GM23338 (cell line): Measurements from ENCODE around the gene COA1.

ENCODE experiments used
- CREB1 ChIP-seq: fragments of 250-450 bp; sonication (Bioruptor Pico); IDR thresholded peaks from 2 replicates; pipeline ENCODE4 v1.5.0; 2020; ENCODE audit warnings: low read depth, mild to moderate bottlenecking, moderate library complexity
- CTCF ChIP-seq, 2 experiments: fragments of 200-600 bp in 1 of 2; sonication (generic) in 1 of 2; conservative IDR thresholded peaks; 2 replicates each; pipeline versions ENCODE4 v1.5.1 to v1.6.1; 2016 to 2017; ENCODE audit warnings: antibody characterized with exemption in 2 of 2, low read depth in 2 of 2, mild to moderate bottlenecking in 2 of 2, moderate library complexity in 1 of 2
- EZH2 ChIP-seq: fragments of 200-600 bp; sonication (generic); IDR thresholded peaks from one replicate; pipeline ENCODE4 v1.8.0; 2017; ENCODE audit warnings: antibody characterized with exemption, mild to moderate bottlenecking, low read depth; ENCODE audit not compliant: unreplicated experiment

- no peak for TF ChIP-seq CTCF (conservative IDR thresholded peaks at IDR 0.05; ENCODE audit: low read depth in 2 of 2)
- no peak for TF ChIP-seq EZH2
- no peak for TF ChIP-seq CREB1 (CRISPR knock-in tag)
Measured at GRCh38 chr7:43769281-43769680, 40.0 kb upstream of the COA1 start.
